ENCODE data around the gene CLCF1.
A peak's percentile ranks its signal among the peaks of the same experiment; 100 is the strongest.

CLCF1 gene

DNA sequence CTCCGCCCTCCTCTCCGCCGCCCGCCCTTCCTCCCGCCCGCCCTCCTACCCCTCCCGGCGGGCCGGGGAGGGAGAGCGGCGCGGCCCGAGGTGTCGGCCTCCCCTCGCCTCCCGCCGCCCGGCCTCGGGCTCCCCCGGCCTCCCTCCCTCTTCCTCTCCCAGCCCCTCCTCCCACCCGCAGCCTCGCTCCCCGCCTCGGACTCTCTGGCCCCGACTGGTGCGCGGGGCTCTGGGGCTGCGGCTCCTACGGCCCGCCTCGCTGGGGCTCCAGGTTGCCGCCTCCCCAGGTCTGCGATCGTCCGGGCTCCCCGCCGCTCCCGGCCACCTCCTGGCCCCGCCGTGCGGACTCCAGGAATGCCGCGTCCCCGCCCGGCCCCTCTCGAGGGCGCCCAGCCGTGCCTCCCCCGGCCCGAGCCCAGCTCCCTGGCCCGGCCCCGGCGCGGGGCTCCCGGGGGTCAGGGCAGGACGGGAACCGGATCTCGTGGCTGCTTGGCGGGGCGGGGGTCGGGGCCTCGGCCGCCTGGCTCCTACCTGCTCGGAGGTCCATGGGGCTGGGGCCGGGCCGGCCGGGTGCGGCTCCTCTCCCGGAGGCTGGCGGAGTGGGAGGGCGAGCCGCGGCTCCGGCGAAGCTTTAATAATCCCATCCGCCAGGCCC, at the start of gene CLCF1:
CLCF1 (minus strand) TSS at position 606 of the 655 bp plus-strand sequence; CDS start at position 547, 59 bp downstream.
- DNase-seq = peak; percentile 21 to 25

DNA sequence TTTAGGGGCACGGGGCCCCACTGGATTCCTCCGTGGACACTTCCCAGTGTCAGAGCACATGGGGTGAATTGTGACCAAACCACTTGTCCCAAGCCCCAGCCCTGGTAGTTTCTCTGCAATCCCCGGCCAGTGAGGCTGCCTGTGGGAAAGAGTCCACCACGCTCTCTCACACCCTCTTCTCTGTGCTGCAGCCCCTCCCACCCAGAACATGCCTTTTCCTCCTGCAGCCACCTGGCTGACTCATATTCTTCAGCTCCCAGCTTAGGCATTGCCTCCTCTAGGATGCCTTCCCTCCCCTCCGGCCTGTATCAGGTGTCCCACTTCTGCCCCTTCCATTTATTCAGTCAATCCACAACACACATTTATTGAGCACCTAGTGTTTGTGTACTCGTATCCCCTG, 49.5 kb upstream of the CLCF1 start:
- DNase-seq = no peak

DNA sequence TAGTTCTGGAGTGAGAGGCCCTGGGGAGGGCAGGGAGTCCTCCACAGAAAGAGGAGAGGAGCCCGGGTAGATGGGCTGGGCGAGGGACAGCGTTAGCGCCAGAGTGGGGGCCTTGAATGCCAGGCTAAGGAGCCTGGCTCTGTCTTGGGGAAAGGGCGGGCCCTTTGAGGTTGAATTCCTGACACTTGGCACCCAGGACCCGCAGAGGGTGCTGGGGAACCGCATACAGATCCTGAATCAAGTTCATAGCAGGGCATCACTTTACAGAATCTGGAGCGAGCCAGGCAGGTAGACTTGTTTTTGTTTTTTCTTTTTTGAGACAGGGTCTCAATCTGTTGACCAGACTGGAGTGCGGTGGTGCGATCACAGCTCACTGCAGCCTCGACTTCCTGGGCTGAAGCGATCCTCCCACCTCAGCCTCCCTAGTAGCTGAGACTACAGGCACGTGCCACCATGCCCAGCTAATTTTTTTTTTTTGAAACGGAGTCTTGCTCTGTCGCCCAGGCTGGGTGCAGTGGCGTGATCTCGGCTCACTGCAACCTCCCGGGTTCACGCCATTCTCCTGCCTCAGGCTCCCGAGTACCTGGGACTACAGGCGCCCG, 48.1 kb upstream of the CLCF1 start:
- no peak for DNase-seq

DNA sequence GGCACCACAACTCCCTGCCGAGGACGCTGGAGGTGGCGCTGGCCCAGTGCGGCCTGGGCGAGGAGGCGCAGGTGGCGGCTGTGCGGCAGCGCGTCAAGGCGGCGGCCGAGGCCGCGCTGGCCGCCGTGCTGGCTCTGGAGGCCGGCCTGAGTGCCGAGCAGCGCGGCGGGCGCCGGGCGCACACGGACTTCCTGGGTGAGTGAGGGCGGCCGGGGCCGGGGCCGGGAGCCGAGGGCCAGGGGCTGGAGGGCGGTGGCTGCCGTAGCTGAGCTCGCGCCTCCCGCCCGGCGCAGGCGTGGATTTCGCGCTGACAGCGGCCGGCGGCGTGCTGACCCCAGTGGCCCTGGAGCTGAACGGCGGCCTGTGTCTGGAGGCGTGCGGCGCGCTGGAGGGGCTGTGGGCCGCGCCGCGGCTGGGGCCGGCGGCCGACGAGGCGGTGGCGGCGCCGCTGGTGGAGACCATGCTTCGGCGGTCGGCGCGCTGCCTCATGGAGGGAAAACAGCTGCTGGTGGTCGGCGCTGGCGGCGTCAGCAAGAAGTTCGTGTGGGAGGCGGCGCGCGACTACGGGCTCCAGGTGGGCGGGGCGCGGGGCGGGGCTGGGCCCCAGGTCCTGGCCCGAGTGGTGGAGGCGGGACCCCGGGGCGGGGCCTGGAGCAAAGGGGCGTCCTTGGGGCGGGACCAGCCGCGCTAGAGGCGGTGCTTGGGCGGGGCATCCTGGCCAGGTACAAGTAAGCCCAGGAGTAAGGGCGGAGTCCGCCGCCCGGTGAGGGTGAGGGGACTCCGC, 47.4 kb upstream of the CLCF1 start:
- peak; percentile 89 to 90 for DNase-seq

DNA sequence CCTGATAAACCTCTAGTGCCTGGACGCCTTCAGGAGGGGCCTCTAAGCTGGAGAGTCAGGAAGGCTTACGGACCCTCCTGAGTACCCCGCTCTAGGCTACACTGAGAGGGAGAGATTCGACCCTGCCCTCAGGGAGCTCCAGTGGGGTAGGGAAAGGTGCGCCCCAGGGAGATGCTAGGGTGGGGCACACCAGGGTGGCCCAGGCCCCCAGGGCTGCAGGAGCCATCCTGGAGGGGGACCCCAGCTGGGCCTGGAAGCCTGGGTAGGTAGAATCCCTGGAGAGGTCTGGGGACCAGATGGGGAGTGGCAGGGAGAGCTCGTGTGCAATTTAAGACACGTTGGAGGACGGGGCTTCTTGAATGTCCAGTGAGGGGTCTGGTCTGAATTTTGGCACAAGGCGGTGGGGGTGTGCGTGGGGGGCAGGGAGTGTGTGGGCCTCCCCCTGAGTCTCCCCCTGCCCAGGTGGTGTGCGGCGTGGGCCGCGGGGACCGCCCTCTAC, 46.8 kb upstream of the CLCF1 start:
- no peak for DNase-seq

DNA sequence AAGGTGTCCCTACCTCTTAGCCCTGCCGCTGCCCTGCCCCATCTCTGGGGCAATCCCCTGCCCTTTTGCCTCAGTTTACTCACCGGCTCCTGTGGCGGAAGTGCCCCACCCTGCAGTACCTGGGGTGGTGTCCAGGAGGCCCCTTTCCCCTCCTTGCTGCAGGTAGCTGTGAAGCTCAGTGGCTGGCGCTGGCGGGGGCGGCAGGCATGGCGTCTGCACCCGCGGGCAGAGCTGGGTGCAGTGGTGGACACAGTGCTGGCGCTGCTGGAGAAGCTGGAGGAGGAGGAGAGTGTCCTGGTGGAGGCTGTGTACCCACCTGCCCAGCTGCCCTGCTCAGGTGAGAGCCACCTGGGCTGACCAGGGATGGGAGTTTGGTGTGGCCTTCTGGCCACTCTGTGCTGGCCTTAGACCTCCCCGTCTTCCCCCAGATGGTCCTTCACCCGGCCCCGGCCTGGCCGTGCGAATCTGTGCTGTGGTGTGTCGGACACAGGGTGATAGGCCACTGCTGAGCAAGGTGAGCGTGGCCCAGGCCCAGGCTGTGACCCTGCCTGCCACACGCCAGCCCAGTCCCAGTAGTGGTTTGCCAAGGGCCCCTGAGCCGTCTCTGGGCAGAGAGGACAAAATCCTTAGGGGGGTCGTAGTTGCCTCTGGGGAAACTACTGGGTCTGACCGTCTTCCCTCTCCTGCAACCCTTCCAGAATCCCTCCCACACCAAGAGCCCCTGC, 46.1 kb upstream of the CLCF1 start:
- no peak for DNase-seq

DNA sequence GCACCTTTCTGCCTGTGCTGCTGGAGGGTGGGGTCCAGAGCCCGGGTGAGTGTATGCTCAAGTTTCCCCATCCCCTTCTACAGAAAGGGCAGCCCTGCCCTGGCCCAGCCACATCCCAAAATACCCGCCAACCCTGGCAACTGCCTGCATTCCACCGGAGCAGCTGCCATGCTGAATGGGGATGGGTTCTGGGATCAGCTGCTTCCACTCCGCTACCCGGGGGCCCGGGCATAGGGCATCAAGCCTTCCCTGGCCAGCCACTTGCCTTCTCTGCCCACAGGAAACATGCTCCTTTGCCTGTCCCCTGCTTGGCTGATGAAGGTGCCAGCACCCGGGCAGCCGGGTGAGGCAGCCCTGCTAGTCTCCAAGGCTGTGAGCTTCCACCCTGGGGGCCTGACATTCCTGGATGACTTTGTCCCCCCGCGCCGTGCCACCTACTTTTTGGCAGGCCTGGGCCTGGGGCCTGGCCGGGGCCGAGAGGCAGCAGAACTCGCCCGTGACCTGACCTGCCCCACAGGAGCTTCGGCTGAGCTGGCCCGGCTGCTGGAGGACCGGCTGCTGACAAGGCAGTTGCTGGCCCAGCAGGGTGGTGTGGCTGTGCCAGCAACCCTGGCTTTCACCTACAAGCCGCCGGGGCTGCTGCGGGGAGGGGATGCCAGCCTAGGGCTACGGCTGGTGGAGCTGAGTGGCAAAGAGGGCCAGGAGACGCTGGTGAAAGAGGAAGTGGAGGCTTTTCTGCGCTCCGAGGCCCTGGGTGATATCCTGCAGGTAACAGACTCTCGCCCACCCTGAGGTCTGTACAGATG, 45.3 kb upstream of the CLCF1 start:
- DNase-seq = no peak

DNA sequence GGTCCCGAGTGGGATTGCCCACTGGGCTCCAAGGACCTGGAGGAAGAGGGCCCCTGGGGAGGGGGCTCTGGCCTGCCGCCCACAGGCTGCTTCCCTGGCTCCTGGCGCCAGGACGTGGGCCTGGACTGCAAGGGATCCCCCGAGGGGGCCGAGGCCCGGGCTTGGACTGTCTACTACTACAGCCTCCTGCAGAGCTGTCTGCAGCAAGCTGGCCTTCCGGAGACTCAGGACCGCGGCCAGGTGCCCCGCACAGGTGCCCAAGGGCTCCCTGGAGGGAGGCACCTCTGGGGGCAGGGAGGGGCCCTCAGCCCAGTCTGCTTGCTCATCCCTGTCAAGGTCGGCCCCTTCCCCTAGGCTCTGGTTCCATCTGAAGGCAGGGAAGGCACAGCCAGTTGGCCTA, 44.0 kb upstream of the CLCF1 start:
- DNase-seq = no peak

DNA sequence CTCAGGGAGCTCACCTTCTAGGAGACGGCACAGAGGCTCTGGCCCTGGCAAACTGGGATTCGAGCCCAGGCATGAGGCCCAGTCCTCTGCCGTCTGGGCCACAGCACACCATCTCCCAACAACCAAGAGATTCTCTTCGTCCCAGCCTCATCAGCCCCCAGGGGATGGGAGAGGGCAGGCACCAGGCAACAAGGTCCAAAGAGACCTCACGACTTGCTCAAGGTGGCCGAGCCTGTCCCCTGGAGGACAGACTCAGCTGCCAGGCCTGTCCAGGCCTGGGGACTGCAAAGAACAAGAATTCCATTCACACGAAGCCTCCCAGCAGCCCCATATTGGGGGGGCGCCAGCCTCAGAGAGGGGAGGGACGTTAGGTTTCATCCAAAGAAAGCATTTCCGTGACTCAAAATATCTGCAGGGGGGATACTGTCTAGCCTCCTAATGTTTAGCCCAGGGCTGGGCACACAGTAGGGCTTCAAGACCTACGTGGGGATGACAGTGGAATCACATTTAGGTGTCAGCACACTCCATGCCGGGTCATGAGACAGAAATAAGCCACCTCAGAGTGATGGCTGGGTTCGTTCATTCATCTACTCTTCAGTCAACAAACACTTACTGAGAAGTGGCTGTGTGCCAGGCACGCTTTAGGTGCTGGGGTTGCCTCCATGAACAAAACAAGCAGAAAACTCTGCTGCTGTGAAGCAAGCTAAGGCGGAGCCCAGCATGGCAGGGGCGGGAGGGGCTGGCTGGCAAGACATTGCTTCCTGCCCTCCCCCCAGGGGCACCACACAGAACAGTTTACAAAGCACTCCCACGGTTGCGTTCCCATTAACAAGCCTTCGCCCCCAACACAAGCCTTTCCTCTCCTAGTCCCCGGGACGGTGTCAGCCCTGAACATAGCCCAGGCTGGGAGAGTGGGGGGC, 43.3 kb upstream of the CLCF1 start:
- no peak for DNase-seq

DNA sequence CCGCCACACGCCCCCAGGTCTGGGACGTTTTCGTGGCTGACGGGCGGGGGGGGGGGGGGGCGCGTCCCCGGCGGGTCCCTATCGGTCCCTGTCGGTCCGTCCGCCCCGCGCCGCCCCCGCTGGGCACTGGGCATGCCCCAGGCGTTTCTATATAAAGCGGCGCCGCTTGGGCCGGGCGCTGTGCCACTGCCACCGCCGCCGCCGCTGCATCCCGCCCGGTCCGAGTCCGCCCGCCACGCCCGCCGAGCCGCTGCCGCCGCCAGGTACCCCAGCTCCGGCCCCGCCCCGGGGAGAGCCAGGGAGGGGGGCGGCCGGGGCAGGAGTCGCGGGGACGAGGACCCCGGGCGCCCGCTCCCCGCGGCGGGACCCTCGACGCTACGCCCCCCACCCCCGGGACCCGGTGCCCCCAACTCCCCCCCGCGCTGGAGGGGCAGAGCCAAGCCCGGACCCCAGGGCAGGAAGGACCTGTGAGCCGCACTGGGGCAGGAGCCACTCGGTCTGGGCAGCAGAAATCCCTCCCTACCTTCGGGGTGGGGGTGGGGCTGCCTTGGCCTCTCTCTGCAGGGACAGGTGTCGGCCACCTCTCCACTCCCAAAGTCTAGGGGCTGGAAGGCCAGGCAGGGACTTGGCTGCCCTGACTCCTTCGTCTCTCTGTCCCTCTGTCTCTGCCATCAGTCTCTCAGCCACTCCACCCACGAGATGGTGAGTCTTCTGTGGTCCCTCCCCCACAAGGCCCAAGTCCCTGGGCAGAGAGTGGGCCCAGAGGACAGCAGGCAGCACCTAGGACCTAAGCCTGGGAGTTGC, 42.3 kb upstream of the CLCF1 start, which contains the start of gene CARNS1:
CARNS1 (plus strand) TSS at position 178 of the 804 bp plus-strand sequence; CDS start at position 700, 522 bp downstream.
- no peak for DNase-seq

DNA sequence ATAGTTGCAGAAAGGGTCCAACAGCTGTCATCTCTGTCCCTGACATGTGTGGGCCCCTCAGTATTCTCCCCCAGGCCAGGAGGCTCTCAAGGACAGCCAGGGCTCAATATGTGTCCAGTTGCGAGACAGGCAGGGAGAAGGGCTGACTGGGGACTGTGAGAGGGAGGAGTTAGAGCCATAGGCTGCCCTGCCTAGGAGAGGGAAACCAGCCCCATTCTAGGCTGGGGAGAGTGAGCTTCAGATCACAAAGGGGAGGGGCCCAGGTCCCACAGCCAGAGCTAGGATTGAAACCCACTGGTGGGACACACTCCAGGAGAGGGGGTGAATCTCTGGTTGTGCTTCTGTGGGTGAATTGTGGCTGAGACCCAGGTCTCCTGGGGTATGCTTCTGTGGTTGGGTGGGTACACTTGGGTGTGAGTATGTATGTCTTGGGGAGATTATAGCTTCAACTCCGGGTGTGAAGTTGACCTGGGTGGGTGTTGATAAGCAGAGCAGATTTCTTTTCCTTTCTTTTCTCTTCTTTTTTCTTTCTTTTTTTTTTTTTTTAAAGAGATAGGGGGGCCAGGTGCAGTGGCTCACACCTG, 40.0 kb upstream of the CLCF1 start:
- no peak for DNase-seq

DNA sequence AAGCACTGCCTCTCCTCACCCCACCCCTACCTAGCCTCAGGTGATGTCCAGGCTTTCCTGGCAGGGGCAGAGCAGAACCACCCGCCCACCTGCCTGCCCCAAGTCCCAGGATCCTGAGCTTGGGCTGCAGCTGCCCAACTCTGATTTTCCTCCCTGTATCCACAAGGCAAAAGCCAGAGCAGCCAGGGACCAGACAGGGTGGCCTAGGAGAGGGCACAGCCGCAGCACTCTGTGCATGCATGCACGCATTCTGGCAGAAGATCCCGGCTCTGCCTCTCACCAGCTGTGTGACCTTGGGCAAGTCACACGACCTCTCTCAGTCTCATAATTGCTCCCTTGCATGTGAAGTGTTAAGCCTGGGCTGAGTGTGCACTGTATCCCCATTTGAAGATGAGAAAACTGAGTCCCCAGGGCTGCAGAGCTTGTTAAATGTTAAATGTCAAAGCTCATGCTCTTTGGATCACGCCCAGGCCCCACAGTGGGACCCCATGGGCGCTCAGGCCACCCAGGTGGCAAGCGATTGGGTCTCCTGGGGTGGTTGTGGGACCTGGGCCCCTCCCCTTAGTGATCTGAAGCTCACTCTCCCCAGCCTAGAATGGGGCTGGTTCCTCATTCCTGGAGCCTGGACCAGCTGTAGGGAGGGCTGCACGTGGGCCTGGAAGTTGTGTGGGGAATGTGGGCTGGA, 39.2 kb upstream of the CLCF1 start:
- DNase-seq = no peak

DNA sequence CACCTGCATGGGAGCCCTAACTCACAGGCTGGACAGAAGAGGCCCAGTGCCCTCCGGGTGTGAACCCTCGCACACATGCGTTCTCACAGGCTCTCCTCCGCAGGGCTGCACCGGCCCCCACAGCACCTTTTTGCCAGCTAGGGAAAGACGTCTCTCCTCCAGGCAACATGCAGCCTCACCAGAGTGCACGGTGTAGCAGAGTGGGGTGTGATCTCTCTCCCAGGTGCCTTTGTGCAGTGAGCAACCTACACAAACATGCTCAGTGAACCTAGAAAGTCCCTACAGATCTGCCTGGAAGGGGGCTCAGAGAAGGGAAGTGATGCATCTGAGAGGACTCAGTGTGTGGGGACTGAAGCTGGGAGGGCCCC, 38.4 kb upstream of the CLCF1 start:
- DNase-seq = no peak

DNA sequence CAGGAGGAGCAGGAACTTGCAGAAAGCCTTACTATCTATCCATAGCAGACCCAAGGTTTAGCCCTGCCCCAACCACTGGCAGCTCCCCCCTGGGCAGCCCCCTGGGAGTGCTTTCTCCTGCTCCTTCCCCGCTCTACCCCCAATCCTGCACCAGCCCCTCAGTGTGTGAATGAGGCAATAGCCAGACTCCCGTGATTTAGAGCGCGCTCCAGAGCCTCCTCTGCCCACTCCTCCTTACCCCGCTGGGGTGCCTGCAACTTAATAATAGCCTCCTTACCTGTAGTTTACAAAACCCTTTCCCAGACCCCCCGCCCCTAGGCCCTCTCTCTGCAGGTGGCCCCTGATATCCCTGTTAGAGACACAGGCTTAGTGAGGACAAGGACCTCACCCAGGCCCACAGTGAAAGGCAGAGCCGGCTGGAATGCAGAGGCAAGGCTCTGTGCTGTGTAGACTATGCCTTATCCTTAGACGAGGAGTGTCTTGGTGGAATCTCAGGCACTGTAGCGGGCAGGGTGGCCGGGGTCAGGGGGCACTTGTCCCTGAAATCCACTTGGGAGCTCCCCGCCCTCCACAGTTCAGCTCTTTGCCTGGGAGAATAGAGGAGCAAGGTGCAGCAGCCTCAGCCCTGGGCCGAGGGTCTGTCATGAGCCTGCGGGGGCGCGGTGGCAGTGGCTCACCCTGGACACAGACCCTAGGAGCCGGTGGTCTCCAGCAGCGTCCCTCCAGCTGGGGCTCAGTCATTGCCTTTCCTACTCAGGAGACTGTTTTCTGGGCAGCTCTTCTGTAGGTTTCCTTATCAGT, 37.8 kb upstream of the CLCF1 start:
- DNase-seq = no peak

DNA sequence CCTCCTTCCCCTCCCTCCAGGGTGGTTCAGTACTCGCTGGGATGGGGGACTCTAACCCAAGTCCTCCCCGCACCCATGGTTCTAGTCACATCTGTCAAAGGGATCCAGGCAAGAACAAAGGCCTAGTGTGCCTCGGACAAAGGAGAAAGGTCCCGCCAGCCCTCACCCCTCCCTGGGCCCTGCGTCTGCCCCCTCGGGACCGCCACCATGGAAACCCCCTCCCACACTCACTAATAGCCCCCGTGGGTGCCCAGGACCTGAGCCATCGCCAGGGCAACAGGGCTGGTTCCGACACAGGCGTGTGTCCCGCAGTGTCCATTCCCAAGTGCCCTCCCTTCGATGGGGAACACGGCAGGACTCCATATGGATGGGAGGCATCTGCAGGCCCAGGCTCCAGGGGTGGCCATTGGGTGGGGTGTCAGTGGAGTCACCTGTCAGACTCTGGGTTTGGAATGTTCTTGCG, 37.0 kb upstream of the CLCF1 start:
- DNase-seq = no peak

DNA sequence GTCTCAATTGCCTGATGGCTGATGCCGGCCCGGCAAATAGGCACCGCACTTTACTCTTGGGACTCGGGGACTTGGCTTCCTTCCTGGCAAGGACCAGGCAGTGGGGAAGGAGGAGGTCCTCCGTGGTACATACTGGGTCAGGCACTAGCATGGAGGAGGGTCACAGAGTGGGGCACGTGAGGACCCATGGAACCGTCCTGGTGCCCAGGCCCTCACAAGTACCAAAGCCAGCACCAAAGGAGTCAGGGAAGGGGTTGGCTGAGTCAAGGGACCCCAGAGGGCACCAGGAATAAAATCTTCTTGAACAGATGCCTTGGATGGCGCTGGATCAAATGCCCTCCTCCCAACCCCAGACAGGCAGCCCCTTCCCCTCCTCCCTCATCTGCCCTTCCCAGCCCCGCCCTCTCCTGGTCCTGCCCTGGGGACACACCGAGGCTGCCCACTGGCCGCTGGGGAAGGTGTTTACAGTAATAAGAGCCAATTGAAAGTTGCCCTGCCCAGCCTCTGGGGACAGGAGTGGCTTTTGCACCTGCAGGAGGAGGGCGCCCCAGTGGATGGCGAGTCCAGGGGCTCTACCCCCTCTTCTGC, 36.5 kb upstream of the CLCF1 start:
- peak; percentile 74 to 78 for DNase-seq

DNA sequence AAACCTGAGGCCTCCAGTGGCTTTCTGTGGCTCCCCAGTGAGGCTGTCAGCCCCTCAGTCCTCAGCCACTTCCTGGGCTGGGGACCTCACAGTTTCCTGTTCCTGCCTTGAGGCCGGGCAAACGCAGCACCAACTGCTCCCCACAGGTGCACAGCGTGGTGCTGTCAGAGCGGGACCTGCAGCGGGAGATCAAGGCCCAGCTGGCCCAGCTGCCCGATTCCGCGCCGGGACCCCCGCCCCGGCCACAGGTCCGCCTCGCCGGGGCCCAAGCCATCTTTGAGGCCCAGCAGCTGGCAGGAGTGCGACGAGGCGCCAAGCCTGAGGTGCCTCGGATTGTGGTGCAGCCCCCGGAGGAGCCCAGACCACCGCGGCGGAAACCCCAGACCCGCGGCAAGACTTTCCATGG, 35.9 kb upstream of the CLCF1 start:
- DNase-seq = no peak

Measured in NCI-H1930 (cell line).